Activated CD8-positive, alpha-beta memory T cell treated with anti-CD3 and anti-CD28 coated beads, Interleukin-2, amount 50 U/mL, for 1 hour (primary cell): Measurements from ENCODE around the gene TINCR.
"Not testable (repeated sequence)": the region's sequence is repeated elsewhere in the genome, so short reads cannot be mapped to it uniquely, and the experiment has no call there.

Experiments used
- DNase-seq: peaks from one replicate; pipeline ENCODE4 v3.0.0-alpha.2; 2020; ENCODE audit errors: extremely low read depth

TINCR gene

GRCh38 chr19:5567360-5567969 is at the start of gene TINCR:
Gene TINCR (minus strand): TSS chr19:5567953.
- no peak for DNase-seq

- DNase-seq = no peak
Observed at GRCh38 chr19:5617080-5617479, 49.3 kb upstream of the TINCR start.

- DNase-seq = no peak
Observed at GRCh38 chr19:5615756-5616327, 48.1 kb upstream of the TINCR start.

- no peak for DNase-seq
Observed at GRCh38 chr19:5612891-5613865, 45.4 kb upstream of the TINCR start.

- DNase-seq = no peak
Observed at GRCh38 chr19:5609881-5610448, 42.2 kb upstream of the TINCR start.

- not testable (repeated sequence) for DNase-seq
Observed at GRCh38 chr19:5608766-5609165, 41.0 kb upstream of the TINCR start.

- no peak for DNase-seq
Observed at GRCh38 chr19:5608291-5608690, 40.5 kb upstream of the TINCR start.

- DNase-seq = no peak
Observed at GRCh38 chr19:5607318-5608275, 39.8 kb upstream of the TINCR start.

GRCh38 chr19:5605362-5605761 is 37.6 kb upstream of the TINCR start:
- no peak for DNase-seq

GRCh38 chr19:5603626-5604025 is 35.9 kb upstream of the TINCR start:
- no peak for DNase-seq

GRCh38 chr19:5600797-5601196 is 33.0 kb upstream of the TINCR start:
- no peak for DNase-seq

GRCh38 chr19:5595745-5596144 is 28.0 kb upstream of the TINCR start:
- no peak for DNase-seq

- DNase-seq = no peak
Observed at GRCh38 chr19:5595129-5595528, 27.4 kb upstream of the TINCR start.

- no peak for DNase-seq
Observed at GRCh38 chr19:5594521-5594950, 26.8 kb upstream of the TINCR start.

GRCh38 chr19:5593343-5594255 is 25.8 kb upstream of the TINCR start:
- DNase-seq = no peak

- DNase-seq = no peak
Observed at GRCh38 chr19:5592531-5593342, 25.0 kb upstream of the TINCR start.

- no peak for DNase-seq
Observed at GRCh38 chr19:5591476-5591875, 23.7 kb upstream of the TINCR start.

GRCh38 chr19:5590865-5591154 is 23.1 kb upstream of the TINCR start:
- no peak for DNase-seq

GRCh38 chr19:5590151-5590864 is 22.6 kb upstream of the TINCR start:
- no peak for DNase-seq
